Fibroblast of lung (primary cell): ENCODE measurements around the gene MORN1. TPM values are rescaled to one million over a fixed set of nuclear protein-coding genes. Genes with fewer than 3 reads are reported as not detected.

Experiments used
- DNase-seq, 2 donors: peaks; one replicate each; pipeline versions ENCODE4 v3.0.0 to v3.0.0-alpha.2; 2010; ENCODE audit warnings: low read depth in 2 of 2
- H2AFZ ChIP-seq: 2 replicates; pipeline ENCODE4 v1.5.1; 2012; ENCODE audit warnings: low read length, control low read depth, inconsistent platforms
- H3K27ac ChIP-seq: 2 replicates; pipeline ENCODE4 v1.5.1; 2011; ENCODE audit warnings: low read length, control low read depth; ENCODE audit not compliant: insufficient read depth
- H3K27me3 ChIP-seq: 2 replicates; pipeline ENCODE4 v1.5.1; 2011; ENCODE audit warnings: mild to moderate bottlenecking, low read length; ENCODE audit not compliant: control insufficient read depth, insufficient read depth
- H3K36me3 ChIP-seq: 2 replicates; pipeline ENCODE4 v1.5.1; 2011; ENCODE audit warnings: low read length; ENCODE audit not compliant: control insufficient read depth, insufficient read depth
- H3K4me1 ChIP-seq: 2 replicates; pipeline ENCODE4 v1.5.1; 2011; ENCODE audit warnings: low read length; ENCODE audit not compliant: control insufficient read depth, insufficient read depth; ENCODE audit errors: extremely low read depth
- H3K4me2 ChIP-seq: 2 replicates; pipeline ENCODE4 v1.5.1; 2011; ENCODE audit warnings: low read length, control low read depth; ENCODE audit not compliant: insufficient read depth; ENCODE audit errors: extremely low read depth
- H3K4me3 ChIP-seq, 4 experiments: fragments of 200-600 bp in 1 of 4; sonication (generic) in 1 of 4; replicated peaks in 1 of 4; 2 replicates each; pipeline ENCODE4 v1.5.1; 2011 to 2016; ENCODE audit warnings: low read length in 4 of 4, low read depth in 3 of 4, mild to moderate bottlenecking in 3 of 4, control low read depth in 2 of 4, inconsistent platforms in 1 of 4, mixed read lengths in 1 of 4; ENCODE audit not compliant: insufficient read depth in 1 of 4; ENCODE audit errors: control extremely low read depth in 1 of 4
- H3K79me2 ChIP-seq: 2 replicates; pipeline ENCODE4 v1.5.1; 2012; ENCODE audit warnings: mild to moderate bottlenecking, low read length, inconsistent platforms; ENCODE audit not compliant: control insufficient read depth, insufficient read depth
- H3K9ac ChIP-seq: 2 replicates; pipeline ENCODE4 v1.5.1; 2011; ENCODE audit warnings: mild to moderate bottlenecking, low read length, control low read depth; ENCODE audit not compliant: insufficient read depth
- H3K9me3 ChIP-seq: 2 replicates; pipeline ENCODE4 v1.5.1; 2012; ENCODE audit warnings: low read depth, low read length; ENCODE audit not compliant: control insufficient read depth, insufficient read depth
- H4K20me1 ChIP-seq: 2 replicates; pipeline ENCODE4 v1.5.1; 2011; ENCODE audit warnings: low read length; ENCODE audit not compliant: control insufficient read depth, insufficient read depth; ENCODE audit errors: extremely low read depth
- EZH2 ChIP-seq: IDR thresholded peaks from 2 replicates; pipeline ENCODE4 v1.5.1; 2012; ENCODE audit warnings: low read length, control low read depth, mild to moderate bottlenecking; ENCODE audit errors: missing control alignments
- polyA plus RNA-seq, 2 donors: library from polyadenylated mRNA; depleted of rRNA in 1 of 2; stranded (reverse) in 1 of 2; unstranded in 1 of 2; fragments of >200 nt; gene quantifications; 2 replicates each; pipeline ENCODE4 v1.2.1, GENCODE V29; 2011 to 2012; ENCODE audit warnings: missing spikeins in 1 of 2
- total RNA-seq: library from RNA; depleted of rRNA; stranded (reverse); fragments of >200 nt; gene quantifications from 2 replicates; pipeline ENCODE4 v1.2.1, GENCODE V29; 2014
- TF ChIP-seq, protein P1 (sequence below), 2 donors: IDR thresholded peaks in 1 of 2; conservative IDR thresholded peaks in 1 of 2; 1 replicate in 1 of 2; 2 replicates in 1 of 2; pipeline ENCODE4 v1.5.1; 2011 to 2012; ENCODE audit warnings: low read length in 2 of 2, control low read depth in 1 of 2, inconsistent platforms in 1 of 2, low read depth in 1 of 2, mild to moderate bottlenecking in 1 of 2

The MORN1 gene
- total and polyA plus RNA-seq, 2 donors (not counting 1 experiment from before 2014, with no cell fraction given): 3.5 to 10.6 TPM

DNA sequence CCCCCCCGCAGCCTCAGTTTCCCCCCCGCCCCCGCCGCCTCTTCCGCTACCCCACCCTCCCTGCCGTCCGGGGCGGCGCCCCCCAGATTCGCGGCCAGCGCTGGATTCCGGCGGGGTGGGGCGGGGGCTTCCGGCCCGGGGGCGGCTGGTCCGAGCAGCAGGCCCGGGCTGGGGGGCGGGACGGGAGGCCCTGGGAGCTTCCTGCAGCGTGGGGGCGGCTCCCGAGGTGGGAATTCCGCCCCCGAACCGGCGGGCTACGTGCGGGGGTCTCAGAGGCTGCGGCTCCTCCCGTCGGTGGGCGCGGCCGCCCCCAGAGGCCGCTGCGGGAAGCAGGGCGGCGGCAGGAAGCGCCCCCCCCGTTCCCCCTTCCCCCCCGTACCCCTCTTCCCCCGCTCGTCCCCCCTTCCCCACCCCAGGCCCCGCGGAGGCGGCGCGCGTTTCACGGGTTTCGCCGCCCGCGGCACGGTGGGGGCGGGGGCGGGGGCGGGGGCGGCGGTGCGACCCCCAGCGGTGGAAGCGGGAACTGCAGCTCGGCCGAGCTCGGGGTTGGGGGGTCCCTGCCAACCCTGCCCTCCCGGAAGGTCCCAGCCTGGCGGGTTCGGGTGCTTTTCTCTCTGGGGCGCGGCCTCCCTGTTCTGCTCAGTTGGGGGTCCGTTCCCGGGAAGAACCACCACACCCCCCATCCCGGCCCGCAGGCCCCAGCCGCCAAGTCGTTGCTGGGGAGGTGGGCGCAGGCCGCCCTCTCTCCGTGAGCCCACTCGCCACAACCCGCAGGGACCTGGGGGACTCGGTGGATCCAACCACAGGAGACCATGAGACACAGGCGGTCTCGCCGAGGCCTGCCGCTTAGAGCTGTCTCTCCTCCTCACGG lies 76.3 kb downstream of the MORN1 start:
- no peaks in the 10 kb centered on the region for H3K36me3 ChIP-seq
- no peaks in the 10 kb centered on the region for H3K79me2 ChIP-seq
- no peaks in the 10 kb centered on the region for H3K9me3 ChIP-seq
- peak overlapping the region; percentile 64 for H3K9ac ChIP-seq
- no peaks in the 10 kb centered on the region for H3K27me3 ChIP-seq
- peak overlapping the region in 1 of 4 experiments; percentile 47 for H3K4me3 ChIP-seq
- no peak overlapping the region for H3K27ac ChIP-seq
- no peak for TF ChIP-seq EZH2
- TF ChIP-seq, protein P1, sequence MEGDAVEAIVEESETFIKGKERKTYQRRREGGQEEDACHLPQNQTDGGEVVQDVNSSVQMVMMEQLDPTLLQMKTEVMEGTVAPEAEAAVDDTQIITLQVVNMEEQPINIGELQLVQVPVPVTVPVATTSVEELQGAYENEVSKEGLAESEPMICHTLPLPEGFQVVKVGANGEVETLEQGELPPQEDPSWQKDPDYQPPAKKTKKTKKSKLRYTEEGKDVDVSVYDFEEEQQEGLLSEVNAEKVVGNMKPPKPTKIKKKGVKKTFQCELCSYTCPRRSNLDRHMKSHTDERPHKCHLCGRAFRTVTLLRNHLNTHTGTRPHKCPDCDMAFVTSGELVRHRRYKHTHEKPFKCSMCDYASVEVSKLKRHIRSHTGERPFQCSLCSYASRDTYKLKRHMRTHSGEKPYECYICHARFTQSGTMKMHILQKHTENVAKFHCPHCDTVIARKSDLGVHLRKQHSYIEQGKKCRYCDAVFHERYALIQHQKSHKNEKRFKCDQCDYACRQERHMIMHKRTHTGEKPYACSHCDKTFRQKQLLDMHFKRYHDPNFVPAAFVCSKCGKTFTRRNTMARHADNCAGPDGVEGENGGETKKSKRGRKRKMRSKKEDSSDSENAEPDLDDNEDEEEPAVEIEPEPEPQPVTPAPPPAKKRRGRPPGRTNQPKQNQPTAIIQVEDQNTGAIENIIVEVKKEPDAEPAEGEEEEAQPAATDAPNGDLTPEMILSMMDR (conservative IDR thresholded peaks at IDR 0.05 in 1 of 2, IDR thresholded peaks at IDR 0.05 in 1 of 2; ENCODE audit: low read depth in 1 of 2, low read length in 2 of 2): peak; percentile 38 to 45
- no peak overlapping the region for H2AFZ ChIP-seq
- H4K20me1 ChIP-seq: no peaks in the 10 kb centered on the region
- H3K4me2 ChIP-seq: peak overlapping the region; percentile 67
- peak; percentile 56 to 64 for DNase-seq
- peaks cover 15% of the 10 kb centered on the region for H3K4me1 ChIP-seq

DNA sequence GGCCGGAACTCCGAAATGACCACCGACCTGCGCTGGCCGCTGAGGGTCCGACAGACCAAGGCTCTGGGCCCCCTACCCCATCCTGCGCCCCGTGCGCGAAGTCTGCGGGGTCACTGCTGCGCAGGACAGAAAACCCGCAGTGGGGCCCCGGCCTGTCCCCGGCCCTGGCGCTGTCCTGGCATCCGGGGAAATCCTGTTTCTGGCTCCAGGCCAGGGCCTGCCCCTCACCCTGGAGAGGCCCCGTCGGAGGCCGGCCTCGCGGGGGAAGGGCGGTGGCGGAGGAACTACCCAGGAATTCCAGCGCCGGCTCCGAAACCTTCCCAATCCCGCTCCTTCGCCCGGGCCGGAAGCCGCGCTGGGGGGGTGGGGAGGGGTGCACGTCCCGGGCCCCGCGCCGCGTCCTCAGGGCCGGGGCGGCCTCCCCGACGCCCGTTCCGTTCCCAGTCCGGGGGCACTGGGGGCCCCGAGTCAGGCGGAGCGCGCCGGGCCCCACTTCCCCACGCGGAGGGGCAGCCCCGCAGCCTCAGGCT lies 77.0 kb downstream of the MORN1 start:
- TF ChIP-seq, protein P1 (conservative IDR thresholded peaks at IDR 0.05 in 1 of 2, IDR thresholded peaks at IDR 0.05 in 1 of 2; ENCODE audit: low read depth in 1 of 2, low read length in 2 of 2): no peak
- TF ChIP-seq EZH2: no peak
- Histone ChIP-seq H3K4me2 (peak overlapping the region; percentile 21), H3K36me3 (no peaks in the 10 kb centered on the region), H3K27me3 (no peaks in the 10 kb centered on the region), H3K4me1 (peaks cover 15% of the 10 kb centered on the region), H3K27ac (peak overlapping the region; percentile 54), H3K4me3 (peak overlapping the region in 3 of 4 experiments; percentile 9 to 47 (median 13)), H3K79me2 (no peaks in the 10 kb centered on the region), H3K9me3 (no peaks in the 10 kb centered on the region), H2AFZ (no peak overlapping the region), H4K20me1 (no peaks in the 10 kb centered on the region), H3K9ac (peak overlapping the region; percentile 64)
- DNase-seq: peak; percentile 55 to 64

DNA sequence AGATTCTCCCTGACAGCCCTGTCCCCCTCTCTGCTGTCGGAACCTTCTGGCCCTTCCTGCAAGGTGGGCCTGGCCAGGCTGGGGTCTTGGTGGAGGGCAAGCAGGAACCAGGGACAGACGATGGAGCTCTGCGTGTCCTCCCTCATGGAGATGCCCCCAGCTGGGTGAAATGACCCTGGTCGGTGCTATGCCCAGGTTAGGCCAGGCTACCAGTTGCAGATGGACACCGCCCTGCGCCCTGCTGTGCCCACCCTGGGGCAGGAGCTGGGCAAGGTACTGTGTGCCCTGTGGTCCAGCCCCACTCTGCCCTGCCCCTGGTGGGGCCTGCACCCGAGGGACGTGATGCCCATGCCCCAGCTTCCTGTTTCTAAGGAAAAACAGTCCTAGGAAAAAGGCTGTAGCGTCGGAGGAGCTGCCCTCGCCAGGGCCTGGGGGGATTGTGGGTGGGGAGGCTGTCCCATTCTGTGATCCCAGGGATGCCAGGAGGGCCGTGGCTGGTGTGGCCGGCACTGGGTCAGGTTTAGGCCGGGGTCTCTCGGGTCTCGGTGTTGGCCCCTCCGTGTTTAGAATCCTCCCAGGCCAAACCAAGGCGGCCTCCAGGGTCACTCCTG lies 77.6 kb downstream of the MORN1 start:
- H3K4me2 ChIP-seq: no peak overlapping the region

More for the DNA sequence above, 77.6 kb downstream of the MORN1 start:
- Histone ChIP-seq H3K9ac (peak overlapping the region; percentile 64), H2AFZ (no peak overlapping the region), H3K4me3 (peak overlapping the region in 2 of 4 experiments; percentile 9 to 47), H3K27me3 (no peaks in the 10 kb centered on the region), H4K20me1 (no peaks in the 10 kb centered on the region), H3K27ac (peak overlapping the region; percentile 54), H3K4me1 (peaks cover 15% of the 10 kb centered on the region), H3K36me3 (peaks cover under 1% of the 10 kb centered on the region), H3K79me2 (no peaks in the 10 kb centered on the region), H3K9me3 (no peaks in the 10 kb centered on the region)
- no peak for TF ChIP-seq EZH2
- TF ChIP-seq, protein P1 (conservative IDR thresholded peaks at IDR 0.05 in 1 of 2, IDR thresholded peaks at IDR 0.05 in 1 of 2; ENCODE audit: low read depth in 1 of 2, low read length in 2 of 2): no peak
- no peak for DNase-seq
